RWPE2 (cell line): Measurements from ENCODE around the gene FRMPD4.

ENCODE experiments used
- ATAC-seq: fragments of 200-7000 bp; cut with Tn5 transposase; 3 replicates; pipeline ENCODE4 v1.9.1; 2021; ENCODE audit warnings: low read depth
- DNase-seq: peaks from one replicate; pipeline ENCODE4 v3.0.0-alpha.2; 2020; ENCODE audit warnings: low spot score
- H3K27ac ChIP-seq: fragments of 450-650 bp; 2 replicates; pipeline ENCODE4 v1.5.1; 2017; ENCODE audit warnings: mild to moderate bottlenecking; ENCODE audit not compliant: poor library complexity, severe bottlenecking
- H3K27me3 ChIP-seq: fragments of 250-450 bp; sonication (Bioruptor Pico); 2 replicates; pipeline ENCODE4 v1.5.1; 2021; ENCODE audit warnings: mild to moderate bottlenecking, moderate library complexity; ENCODE audit not compliant: insufficient read depth, poor library complexity, severe bottlenecking
- H3K36me3 ChIP-seq: fragments of 250-450 bp; sonication (Bioruptor Pico); 2 replicates; pipeline ENCODE4 v1.5.1; 2020; ENCODE audit warnings: low read depth, mild to moderate bottlenecking, moderate library complexity
- H3K4me1 ChIP-seq: fragments of 250-450 bp; sonication (Bioruptor Pico); 2 replicates; pipeline ENCODE4 v1.5.1; 2021; ENCODE audit warnings: mild to moderate bottlenecking, moderate library complexity; ENCODE audit not compliant: insufficient read depth, poor library complexity, severe bottlenecking
- H3K4me3 ChIP-seq: fragments of 250-450 bp; sonication (Bioruptor Pico); 2 replicates; pipeline ENCODE4 v1.5.1; 2021; ENCODE audit warnings: mild to moderate bottlenecking, moderate library complexity; ENCODE audit not compliant: severe bottlenecking
- H3K9me3 ChIP-seq: fragments of 250-450 bp; sonication (Bioruptor Pico); 2 replicates; pipeline ENCODE4 v1.5.1; 2021; ENCODE audit warnings: mild to moderate bottlenecking, moderate library complexity; ENCODE audit not compliant: severe bottlenecking
- CTCF ChIP-seq: fragments of 450-650 bp; IDR thresholded peaks from one replicate; pipeline ENCODE4 v1.5.1; 2017; ENCODE audit warnings: mild to moderate bottlenecking, moderate library complexity; ENCODE audit not compliant: poor library complexity, severe bottlenecking

Gene FRMPD4

GRCh38 chrX:12758291-12758690 lies 620.0 kb downstream of the FRMPD4 start:
- Histone ChIP-seq H3K4me3 (no peak overlapping the region), H3K4me1 (no peaks in the 10 kb centered on the region), H3K9me3 (no peaks in the 10 kb centered on the region), H3K27me3 (no peaks in the 10 kb centered on the region), H3K27ac (no peak overlapping the region), H3K36me3 (no peaks in the 10 kb centered on the region)
- TF ChIP-seq CTCF, result no peak
- DNase-seq (no peak), ATAC-seq (no peak)

GRCh38 chrX:12767856-12768255 lies 629.6 kb downstream of the FRMPD4 start:
- no peak for DNase-seq
- no peak for TF ChIP-seq CTCF
- Histone ChIP-seq H3K27me3 (no peaks in the 10 kb centered on the region), H3K36me3 (no peaks in the 10 kb centered on the region), H3K4me3 (no peak overlapping the region), H3K4me1 (no peaks in the 10 kb centered on the region), H3K27ac (no peak overlapping the region), H3K9me3 (no peaks in the 10 kb centered on the region)
- ATAC-seq, result no peak

- Histone ChIP-seq H3K4me3 (no peak overlapping the region), H3K9me3 (no peaks in the 10 kb centered on the region), H3K36me3 (no peaks in the 10 kb centered on the region), H3K27ac (no peak overlapping the region), H3K27me3 (no peaks in the 10 kb centered on the region), H3K4me1 (no peaks in the 10 kb centered on the region)
- DNase-seq (no peak), ATAC-seq (no peak)
- no peak for TF ChIP-seq CTCF
Observed at GRCh38 chrX:12768491-12768890, 630.2 kb downstream of the FRMPD4 start.

- no peaks in the 10 kb centered on the region for H3K9me3 ChIP-seq
- ATAC-seq (no peak), DNase-seq (no peak)
- H3K4me1 ChIP-seq, result no peaks in the 10 kb centered on the region
- H3K27ac ChIP-seq, result no peak overlapping the region
- H3K27me3 ChIP-seq, result no peaks in the 10 kb centered on the region
- H3K4me3 ChIP-seq, result no peak overlapping the region
- peak; percentile 51 for TF ChIP-seq CTCF
- no peaks in the 10 kb centered on the region for H3K36me3 ChIP-seq
Observed at GRCh38 chrX:12770440-12770839, 632.2 kb downstream of the FRMPD4 start.

- no peak overlapping the region for H3K27ac ChIP-seq
- no peak for ATAC-seq
- H3K9me3 ChIP-seq, result no peaks in the 10 kb centered on the region
- no peak overlapping the region for H3K4me3 ChIP-seq
- no peaks in the 10 kb centered on the region for H3K36me3 ChIP-seq
- no peaks in the 10 kb centered on the region for H3K4me1 ChIP-seq
- no peak for TF ChIP-seq CTCF
- H3K27me3 ChIP-seq, result no peaks in the 10 kb centered on the region
- DNase-seq, result no peak
Observed at GRCh38 chrX:12771445-12772069, 633.3 kb downstream of the FRMPD4 start.
